PFSK-1 (cell line): ENCODE results near the gene CDH7.

Experiments
- FOXP2 ChIP-seq: optimal IDR thresholded peaks from 2 replicates; pipeline ENCODE3; 2011; ENCODE audit warnings: borderline replicate concordance, control low read depth, inconsistent platforms; ENCODE audit not compliant: insufficient read depth; ENCODE audit errors: extremely low read length, extremely low read depth
- POLR2AphosphoS5 ChIP-seq: IDR thresholded peaks from 2 replicates; pipeline ENCODE4 v1.6.1; 2012; ENCODE audit warnings: low read depth, mild to moderate bottlenecking, control low read depth, low read length, moderate library complexity
- SIN3A ChIP-seq: IDR thresholded peaks from 2 replicates; pipeline ENCODE4 v1.6.1; 2012; ENCODE audit warnings: mild to moderate bottlenecking, low read length, moderate library complexity, borderline replicate concordance; ENCODE audit not compliant: insufficient read depth
- TAF1 ChIP-seq: IDR thresholded peaks from 2 replicates; pipeline ENCODE4 v1.6.1; 2012; ENCODE audit warnings: low read length, control low read depth, borderline replicate concordance; ENCODE audit not compliant: insufficient read depth
- TF ChIP-seq, protein P1 (sequence below), 2 experiments: IDR thresholded peaks; 2 replicates each; pipeline versions ENCODE4 v1.6.1 to v1.8.0; 2011 to 2012; ENCODE audit warnings: low read depth in 2 of 2, low read length in 2 of 2, control low read depth in 1 of 2, inconsistent platforms in 1 of 2, mild to moderate bottlenecking in 1 of 2, moderate library complexity in 1 of 2; ENCODE audit not compliant: insufficient read depth in 1 of 2

Gene CDH7

DNA sequence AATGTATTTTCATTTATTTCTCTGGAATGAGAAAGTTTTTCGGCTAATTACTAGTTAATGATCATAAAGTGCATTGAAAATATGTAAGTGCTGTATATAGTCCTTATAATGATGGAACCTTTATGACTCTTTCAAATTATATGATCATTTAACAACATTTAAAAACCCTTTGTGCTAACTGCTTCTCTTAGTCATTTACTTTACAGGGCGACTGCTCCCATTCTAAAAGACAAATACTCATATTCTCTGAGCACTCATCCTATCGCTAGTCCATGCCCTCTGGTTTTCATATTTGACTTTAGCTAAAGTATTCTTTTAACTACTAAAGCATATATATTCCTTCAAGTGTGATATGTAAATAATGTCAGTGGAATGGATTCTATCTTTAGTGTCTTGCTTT is 168.2 kb downstream of the CDH7 start:
- TF ChIP-seq FOXP2 (no peak), SIN3A (no peak)
- TF ChIP-seq, protein P1, sequence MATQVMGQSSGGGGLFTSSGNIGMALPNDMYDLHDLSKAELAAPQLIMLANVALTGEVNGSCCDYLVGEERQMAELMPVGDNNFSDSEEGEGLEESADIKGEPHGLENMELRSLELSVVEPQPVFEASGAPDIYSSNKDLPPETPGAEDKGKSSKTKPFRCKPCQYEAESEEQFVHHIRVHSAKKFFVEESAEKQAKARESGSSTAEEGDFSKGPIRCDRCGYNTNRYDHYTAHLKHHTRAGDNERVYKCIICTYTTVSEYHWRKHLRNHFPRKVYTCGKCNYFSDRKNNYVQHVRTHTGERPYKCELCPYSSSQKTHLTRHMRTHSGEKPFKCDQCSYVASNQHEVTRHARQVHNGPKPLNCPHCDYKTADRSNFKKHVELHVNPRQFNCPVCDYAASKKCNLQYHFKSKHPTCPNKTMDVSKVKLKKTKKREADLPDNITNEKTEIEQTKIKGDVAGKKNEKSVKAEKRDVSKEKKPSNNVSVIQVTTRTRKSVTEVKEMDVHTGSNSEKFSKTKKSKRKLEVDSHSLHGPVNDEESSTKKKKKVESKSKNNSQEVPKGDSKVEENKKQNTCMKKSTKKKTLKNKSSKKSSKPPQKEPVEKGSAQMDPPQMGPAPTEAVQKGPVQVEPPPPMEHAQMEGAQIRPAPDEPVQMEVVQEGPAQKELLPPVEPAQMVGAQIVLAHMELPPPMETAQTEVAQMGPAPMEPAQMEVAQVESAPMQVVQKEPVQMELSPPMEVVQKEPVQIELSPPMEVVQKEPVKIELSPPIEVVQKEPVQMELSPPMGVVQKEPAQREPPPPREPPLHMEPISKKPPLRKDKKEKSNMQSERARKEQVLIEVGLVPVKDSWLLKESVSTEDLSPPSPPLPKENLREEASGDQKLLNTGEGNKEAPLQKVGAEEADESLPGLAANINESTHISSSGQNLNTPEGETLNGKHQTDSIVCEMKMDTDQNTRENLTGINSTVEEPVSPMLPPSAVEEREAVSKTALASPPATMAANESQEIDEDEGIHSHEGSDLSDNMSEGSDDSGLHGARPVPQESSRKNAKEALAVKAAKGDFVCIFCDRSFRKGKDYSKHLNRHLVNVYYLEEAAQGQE (IDR thresholded peaks at IDR 0.05; ENCODE audit: insufficient read depth in 1 of 2, low read depth in 2 of 2, low read length in 2 of 2): no peak

DNA sequence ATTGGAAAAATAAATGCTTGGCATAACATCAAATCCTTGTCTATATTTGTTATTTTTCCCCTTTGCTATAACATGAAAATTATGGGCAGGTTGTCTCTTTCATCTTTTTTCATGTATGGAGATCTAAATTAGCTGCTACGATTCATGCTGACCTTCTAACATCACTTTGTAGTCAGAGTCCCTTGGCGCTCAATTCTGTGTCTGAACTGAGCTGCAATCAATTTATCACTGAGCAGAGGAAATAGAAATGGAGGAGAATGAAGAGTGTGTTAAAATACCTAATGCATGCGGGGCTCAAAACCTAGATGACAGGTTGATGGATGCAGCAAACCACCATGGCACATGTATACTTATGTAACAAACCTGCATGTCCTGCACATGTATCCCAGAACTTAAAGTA is 168.9 kb downstream of the CDH7 start:
- TF ChIP-seq SIN3A (no peak), POLR2AphosphoS5 (no peak), TAF1 (no peak), FOXP2 (no peak)
- TF ChIP-seq, protein P1 (IDR thresholded peaks at IDR 0.05; ENCODE audit: insufficient read depth in 1 of 2, low read depth in 2 of 2, low read length in 2 of 2): no peak

DNA sequence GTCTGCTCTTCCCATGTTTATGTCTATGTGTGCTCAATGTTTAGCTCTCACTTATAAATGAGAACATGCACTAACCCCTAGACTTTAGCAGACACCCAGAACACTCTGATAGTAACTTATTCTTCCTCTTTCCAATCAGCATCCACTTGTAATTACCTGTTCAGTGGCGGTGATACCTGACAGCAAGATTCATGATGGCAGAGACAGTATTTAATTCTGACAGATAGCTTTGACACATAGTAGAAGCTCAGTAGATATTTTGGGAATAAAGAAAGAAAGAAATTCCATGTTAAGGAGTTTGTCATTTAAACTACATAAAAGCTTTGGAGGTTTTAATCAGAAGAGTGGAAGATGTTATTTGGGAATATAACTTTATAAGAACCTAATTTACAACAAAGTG is 171.3 kb downstream of the CDH7 start:
- TF ChIP-seq POLR2AphosphoS5 (no peak), SIN3A (no peak), TAF1 (no peak), FOXP2 (no peak)
- TF ChIP-seq, protein P1 (IDR thresholded peaks at IDR 0.05; ENCODE audit: insufficient read depth in 1 of 2, low read depth in 2 of 2, low read length in 2 of 2): no peak

DNA sequence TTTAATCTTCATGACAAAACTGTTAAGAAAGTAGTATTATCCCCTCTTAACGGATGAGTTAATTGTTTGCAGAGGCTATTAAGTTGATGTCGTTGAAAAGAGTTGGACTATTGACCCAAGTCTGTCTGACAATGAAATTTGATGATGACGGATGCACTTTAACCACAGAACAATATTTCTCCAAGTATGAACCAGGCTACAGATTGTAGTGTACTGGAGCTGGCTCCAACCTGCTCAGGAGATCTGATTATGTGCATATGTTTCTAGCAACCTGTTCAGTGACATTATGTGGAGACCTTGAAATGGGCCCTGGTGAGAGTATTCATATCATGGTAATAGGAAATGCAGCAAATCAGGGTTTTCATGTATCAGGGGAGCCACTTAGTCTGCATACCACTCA is 174.1 kb downstream of the CDH7 start:
- TF ChIP-seq TAF1 (no peak), FOXP2 (no peak), SIN3A (no peak), POLR2AphosphoS5 (no peak)
- TF ChIP-seq, protein P1 (IDR thresholded peaks at IDR 0.05; ENCODE audit: insufficient read depth in 1 of 2, low read depth in 2 of 2, low read length in 2 of 2): no peak

DNA sequence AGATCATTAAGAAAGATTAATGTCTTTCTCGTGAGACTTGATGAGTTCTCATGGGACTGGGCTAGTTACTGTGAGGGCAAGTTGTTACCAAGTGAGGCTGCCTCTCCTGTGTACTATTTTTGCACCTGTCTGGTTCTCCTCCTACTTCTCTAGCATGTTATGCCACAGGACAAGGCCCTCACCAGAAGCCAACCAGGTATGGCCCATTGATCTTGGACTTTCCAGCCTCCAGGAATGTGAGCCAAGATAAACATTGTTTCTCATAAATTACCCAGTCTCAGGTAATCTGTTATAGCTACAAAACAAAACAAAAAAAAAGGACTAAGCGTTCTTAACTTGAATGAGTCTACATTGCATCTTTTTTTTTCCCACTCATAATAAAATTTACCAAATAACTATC is 184.1 kb downstream of the CDH7 start:
- TF ChIP-seq TAF1: no peak
- TF ChIP-seq, protein P1 (IDR thresholded peaks at IDR 0.05; ENCODE audit: insufficient read depth in 1 of 2, low read depth in 2 of 2, low read length in 2 of 2): no peak
- TF ChIP-seq FOXP2: no peak
- no peak for TF ChIP-seq POLR2AphosphoS5
- no peak for TF ChIP-seq SIN3A
